Measurements from ENCODE around the gene C1orf87.

Gene C1orf87

DNA sequence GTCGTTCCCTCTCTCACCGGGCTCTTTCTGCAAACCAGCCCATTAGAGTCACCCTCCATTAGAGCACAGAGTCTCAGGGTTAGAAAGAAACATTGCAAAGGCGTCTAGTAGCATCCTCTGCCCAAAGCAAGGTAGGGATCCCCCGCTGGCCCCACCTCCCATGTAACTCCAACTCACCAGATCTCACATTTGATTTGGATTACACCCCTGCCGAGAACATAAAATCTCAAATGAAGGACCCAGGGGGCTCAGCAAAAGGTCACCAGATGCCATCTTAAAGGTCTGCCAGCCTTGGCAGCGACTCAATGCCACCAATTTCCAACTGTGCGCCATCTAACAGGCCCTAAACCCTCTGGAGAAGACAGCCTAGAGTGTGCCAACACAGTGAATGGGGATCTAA lies 14.1 kb downstream of the C1orf87 start:
- no peak for ATAC-seq

DNA sequence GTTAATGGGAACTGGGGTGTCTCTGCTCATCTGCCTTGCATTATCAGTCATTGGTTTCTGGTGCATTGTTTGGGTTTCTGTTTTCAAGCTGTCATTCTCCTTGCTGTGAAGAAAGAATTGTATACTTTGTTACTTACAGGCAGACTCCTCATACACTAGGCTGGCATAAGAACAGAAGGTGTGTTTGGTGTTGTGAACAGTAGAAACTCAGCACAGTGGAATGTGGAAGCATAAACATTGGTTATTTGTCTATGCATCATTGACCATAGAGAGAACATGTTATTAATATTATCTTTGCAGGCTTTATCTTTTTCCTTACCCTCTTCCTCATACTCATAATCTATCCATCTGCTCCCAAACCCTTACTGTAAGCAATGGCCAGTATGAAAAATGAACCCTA lies 18.2 kb downstream of the C1orf87 start:
- no peak for ATAC-seq

DNA sequence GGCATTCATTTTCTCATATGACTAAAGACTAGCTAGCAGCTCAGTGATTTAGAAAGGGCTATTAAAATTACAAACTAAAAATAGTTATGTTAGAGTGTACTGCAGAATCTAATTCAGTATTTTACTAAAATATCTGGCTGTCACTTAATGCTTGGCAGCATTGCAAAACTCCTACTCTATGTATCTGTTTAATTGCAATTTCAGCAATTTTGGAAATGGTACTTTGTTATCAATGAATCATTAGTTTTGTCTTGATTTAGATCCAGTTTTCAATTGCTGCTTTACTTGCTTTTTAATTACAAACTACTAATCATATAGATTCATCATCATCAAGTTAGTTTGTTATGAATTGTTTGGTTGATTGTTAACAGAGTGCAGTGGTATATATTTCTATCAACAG lies 19.2 kb downstream of the C1orf87 start:
- no peak for ATAC-seq

DNA sequence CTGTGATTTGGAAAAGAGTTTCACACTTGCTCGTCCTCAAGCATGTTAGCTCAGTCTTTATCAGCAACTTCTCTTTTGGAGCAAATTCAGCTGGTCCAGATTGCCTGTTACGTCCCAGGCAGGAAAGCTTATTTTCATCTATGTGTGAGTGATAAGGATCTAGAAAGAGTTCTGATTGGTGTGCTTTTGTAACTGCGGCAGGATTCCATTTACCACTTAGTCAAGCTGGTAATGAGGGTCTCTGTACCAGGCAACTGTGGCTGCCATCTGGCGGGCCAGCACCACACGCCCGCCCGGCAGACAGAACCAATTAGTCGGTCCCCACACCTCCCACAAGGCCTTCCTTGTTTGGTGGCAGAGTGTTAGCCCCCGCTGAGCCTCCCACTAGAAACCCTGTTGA lies 21.0 kb downstream of the C1orf87 start:
- ATAC-seq, result no peak

DNA sequence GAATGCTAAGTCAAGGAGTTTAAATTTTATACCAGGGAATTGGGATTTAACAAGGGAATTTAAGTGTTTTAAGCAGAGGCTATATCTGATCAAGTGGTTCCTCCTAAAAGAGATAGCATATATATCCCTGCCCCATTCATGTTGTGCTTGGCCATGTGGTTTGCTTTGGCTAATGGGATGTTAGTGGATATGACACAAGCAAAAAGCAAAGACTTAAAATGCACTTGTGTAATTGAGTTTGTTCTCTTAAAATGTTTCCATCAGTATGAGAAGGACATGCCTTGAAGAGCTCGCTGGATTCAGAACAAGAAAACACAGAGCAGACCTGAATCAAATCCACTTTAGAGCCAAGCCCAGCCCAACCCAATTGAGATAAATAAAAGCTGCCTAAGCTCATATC lies 22.4 kb downstream of the C1orf87 start:
- ATAC-seq, result no peak

DNA sequence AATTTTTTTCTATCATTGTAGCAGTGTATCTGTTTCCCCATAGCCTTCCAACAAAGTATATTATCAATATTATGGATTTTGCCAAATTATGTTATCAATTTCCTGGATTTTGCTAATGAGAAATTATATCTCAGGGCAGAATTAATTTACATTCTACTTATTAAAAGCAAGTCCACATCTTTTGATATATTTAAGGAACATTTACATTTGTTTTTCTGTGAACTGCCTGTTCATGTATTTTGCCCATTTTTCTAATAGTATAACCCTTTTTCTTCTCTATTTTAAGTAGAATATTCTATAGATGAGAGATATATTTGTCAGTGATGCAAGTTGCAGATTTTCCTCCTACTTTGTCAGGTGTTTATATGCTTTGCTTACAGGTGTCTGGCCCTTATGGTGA lies 24.4 kb downstream of the C1orf87 start:
- no peak for ATAC-seq

DNA sequence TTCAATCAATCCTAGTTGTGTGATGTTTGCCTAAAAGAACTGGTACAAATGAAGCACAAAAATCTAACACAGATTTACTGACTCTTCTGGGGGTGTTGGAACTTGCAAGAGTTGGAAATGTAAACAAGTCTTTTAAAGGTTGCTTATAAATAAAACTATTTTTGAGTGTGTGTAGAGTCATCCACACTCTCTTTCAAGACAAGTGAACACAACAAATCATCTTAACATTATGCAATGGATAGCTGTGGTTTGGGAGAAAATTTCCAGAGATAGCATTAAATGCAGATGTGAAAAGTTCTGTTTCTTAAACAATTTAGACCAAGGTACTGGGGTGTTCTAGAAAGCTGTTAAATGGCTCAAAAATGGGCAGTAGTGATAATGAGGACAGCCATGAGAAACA lies 28.7 kb downstream of the C1orf87 start:
- ATAC-seq, result no peak

DNA sequence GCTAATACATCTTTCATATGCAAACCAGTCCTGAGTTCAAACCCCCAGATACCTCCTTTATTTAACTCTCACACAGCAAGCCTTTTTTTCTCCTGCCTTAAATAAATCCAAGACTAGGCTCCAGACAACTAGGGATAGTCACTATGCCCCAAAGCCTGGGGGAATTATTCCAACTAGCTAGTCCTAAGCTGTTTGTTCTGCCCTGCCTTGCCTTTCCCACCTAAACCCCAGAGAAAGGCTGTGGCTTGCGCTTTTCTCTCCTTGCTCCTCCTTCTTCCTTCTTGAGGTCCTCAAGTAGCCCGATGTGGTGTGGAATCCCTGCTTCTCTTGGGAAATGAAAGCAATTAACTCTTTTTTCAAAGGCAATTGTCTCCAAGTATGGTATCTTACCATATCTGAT lies 31.8 kb downstream of the C1orf87 start:
- no peak for ATAC-seq

DNA sequence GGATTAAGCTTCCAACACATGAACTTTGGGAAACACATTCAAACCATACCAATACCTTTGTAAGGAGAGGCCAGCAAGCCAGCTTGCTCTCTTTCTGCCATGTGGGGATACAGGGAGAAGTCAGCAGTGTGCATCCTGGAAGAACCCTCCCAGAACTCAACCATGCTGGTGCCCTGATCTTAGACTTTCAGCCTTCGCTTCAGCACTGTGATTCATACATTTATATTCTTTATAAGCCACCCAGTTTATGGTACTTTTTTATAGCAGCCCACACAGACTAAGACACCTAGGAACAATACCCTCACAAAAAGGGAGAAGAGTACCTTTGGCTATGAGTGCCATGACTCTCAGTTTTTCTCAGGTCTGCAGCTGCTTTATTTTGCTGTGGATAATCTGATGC lies 35.9 kb downstream of the C1orf87 start:
- ATAC-seq, result no peak

DNA sequence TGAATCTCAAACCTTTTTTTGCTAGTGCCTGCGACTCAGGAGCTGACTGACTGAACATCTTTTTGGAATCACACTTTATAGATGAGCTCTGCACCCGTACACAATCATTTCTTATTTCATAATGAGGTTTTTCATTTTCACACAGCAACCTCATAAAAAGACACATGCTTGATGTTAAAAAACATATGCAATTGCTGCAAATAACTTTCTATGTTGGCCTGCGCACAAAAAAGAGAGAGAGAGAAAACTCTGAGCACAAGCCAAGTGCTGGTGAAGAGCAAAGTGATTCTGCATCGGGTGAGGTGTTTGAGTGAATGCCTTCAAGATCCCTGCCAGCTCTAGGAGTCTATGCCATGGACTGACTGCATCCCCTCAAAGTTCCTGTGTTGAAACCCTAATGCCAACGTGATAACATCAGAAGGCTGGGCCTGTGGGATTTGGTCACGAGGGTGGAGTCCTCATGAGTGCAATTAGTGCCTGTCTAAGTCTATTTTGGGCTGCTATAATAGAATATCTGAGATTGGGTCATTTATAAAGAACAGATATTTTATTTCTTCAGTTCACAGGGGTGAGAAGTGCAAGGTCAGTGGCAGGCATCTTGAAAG lies 36.6 kb downstream of the C1orf87 start:
- no peak for ATAC-seq

DNA sequence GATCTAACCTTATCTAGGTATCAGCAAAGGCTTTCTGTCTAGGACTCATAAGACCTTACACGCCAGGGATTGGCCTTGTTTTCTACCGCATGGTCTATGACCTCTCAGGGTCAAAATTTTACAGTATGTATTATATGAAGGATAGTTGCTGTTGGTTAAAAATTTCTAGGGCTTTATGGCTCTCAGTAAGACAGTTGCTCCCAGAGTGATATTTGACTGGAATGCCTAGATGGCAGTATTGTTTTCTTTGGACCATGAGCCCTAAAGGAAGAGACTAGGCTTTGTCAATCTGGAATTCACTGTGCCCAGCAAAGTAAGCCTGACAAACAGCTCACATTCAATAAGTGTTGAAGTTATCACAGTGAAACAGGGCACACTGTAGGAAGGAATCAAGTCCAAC lies 37.6 kb downstream of the C1orf87 start:
- ATAC-seq, result no peak

DNA sequence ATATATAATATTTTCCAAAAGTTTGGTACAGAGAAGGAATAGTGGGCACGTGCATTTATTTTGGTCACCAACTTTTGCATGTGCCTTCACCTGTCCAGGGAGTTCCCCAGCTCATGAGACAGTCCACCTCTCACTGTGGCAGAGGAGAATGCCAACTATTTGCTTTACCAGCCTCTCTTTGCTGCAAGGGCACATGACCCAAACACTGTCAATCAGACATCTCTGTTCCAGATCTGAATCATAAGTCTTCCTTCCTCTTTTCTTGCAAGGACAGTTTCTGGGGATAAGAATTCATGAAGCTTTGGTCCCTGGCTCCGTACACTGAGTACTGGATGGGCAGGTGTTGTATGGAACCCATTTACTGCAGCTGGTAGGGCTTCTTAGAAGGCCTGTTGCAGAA lies 38.6 kb downstream of the C1orf87 start:
- ATAC-seq, result no peak

DNA sequence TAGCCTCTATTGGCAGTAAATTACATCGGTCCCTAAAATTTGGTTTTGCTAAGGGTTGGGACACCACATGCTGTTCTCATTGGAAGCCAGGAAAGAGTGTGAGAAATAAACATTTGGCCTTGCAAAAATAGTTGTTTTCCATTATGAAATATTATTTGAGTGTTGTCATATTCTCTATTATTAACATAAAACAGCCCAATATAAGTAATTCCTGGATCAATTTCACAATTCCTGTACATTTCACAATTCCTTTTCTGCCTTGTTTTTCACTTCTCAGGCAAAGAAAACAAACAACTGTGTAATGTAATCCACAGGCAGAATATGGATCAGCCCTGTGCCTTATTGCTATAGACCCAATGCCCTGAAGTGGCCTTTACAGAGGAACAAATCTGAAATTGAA lies 40.5 kb downstream of the C1orf87 start:
- ATAC-seq, result no peak

DNA sequence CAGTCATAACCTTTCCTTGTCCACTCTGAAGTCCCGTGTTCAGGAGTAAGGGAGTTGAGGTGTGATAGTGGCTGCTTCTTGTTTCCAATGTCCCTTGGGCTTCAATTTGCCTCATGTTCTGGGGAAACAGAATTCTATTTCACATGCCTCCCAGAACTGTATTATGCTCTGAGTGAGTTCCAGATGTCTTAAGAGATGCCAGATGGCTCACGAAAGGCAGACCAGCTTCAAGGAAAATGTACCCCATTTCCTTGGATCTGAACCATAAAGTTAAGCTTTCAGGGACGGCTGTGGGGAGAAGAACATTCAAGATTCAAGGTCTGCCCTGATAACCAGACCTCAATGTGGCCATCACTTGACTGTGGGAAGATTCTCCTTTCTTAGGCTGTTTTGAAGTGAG lies 42.4 kb downstream of the C1orf87 start:
- ATAC-seq, result no peak

DNA sequence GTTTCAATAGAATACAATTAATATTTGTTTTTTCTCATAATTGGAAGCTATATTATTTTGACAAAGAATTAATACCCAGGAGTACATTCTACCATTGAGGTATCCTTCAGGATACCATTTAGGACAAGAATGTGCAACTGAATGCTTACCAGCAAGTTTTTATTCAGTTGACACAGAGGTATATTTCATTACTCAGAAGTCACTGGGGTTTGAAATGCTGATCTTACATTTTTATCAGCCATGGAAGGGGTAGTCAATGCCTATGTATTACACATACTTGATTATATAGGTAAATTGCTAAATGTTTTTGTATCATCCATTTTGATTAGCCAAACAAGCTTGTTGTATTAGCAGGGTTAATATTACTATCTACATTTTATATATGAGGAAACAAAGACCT lies 48.0 kb downstream of the C1orf87 start:
- ATAC-seq, result no peak

DNA sequence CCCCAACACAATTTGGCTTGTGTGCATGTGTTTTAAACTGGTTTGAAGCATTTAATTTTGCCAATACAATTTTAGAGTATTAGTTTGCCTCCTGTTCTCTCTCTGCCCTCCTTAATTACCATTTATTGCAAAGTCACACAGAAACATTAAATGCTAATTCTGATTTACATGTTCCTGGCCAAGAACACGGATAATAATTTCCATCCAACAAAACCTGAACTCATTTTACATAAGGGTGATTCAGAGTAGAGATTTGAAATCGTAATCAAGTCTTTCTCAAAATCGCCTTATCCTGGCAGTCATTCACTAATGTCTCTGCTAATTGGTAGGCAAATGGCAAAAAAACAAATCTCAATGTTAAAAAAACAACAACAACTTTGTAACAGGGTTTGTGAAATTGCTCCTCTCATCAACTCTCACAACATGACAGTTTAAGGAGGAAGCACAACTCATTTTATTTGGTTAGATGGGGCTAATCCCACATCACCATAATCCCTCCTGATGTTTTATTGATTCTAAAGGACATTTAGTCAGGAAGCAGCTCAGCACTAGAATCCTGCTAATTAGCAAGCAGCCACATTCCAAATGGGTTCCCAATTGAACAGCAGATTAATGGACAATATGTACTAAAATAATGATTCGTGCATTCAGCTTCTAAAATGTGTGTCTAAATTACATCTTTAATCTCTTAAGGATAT lies 55.9 kb downstream of the C1orf87 start:
- no peak for ATAC-seq

DNA sequence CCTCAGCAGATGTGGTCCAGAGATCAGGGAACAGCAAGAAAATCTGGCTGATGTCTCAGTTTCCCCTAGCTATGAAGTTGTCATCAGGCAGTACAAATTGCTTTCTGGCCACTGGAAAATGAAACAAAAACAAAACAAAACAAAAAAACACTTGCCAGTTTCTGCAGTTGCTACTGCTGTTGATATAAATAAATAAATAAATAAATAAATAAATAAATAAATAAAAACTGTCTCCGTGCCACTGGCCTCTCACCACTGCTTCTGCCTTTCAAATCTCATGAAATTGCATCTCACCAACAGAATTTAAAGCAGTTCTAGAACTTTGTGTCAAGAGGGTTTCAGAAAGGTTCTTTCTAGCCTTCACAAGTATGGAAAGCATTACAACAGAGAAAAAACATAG lies 62.9 kb downstream of the C1orf87 start:
- ATAC-seq, result no peak

DNA sequence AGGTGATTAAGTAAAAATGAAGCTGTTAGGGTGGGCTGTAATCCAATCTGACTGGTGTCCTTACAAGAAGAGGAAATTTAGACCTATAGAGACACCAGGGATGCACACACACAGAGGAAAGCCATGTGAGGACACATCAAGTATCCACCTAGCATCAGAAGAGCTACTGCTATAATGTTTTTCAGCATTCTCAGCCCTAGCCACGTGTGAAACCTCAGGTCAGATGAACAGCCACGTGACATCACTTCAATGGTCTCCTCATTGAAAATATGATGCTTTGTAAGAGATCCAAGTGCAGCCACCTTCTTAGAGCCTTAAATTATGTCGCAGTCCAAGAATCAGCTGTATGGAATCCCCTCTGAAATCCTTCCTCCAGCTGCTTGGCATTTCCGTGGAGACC lies 65.1 kb downstream of the C1orf87 start:
- no peak for ATAC-seq

DNA sequence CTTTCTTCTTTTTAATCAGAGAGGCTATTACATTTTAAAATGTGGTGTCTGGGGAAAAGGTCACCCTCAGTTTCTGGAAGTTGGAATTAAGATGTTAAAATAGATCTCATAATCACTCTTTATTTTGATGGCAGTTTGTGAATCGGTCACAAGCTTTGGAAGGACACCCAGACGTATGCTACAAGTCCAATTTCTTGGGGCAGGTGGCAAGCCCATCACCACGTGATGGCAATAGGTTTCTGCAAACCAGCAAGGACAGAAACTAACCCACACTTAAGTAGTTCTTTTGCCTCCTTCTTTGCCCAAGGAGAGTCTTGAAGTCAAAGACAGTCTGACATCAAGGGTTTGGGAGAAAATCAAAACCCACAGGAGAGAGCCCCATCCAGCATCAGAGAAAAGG lies 72.9 kb downstream of the C1orf87 start:
- ATAC-seq, result no peak

DNA sequence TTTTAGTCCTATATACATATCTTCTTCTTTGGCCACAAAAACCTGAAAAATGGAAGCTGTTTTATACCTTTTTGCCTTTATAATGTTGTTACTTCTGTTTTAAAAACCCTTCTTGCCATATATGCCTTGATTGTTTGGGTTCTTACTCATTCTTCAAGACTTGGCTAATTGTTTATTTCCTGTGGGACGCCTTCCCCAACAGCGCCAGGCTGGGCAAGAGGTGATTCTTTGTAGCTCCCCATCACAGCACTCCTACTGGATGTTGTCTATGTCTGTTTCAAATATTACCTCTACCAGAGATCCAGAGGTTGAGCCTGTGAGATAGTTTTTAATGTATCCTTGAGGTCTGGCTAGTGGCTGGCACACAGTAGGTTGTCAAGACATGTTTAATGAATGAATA lies 73.8 kb downstream of the C1orf87 start:
- ATAC-seq, result no peak

DNA sequence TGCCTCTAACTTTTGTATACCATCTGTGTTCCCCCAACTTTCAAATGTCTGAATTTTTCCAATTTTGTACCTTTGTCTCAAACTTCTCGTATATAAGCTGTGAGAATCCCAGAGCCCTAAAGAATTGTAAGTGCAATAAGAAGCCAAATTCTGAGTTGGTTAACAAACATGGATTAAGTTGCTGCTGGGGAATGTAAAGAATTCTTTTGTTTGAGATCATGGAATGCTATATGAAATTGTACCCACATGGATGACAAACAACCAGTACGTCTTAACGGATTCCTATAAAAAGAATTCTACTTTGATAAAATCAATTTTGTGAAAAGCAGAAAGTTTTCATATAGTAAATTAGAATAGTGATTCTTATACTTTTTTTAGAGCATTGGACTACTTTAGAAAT lies 74.6 kb downstream of the C1orf87 start:
- no peak for ATAC-seq

DNA sequence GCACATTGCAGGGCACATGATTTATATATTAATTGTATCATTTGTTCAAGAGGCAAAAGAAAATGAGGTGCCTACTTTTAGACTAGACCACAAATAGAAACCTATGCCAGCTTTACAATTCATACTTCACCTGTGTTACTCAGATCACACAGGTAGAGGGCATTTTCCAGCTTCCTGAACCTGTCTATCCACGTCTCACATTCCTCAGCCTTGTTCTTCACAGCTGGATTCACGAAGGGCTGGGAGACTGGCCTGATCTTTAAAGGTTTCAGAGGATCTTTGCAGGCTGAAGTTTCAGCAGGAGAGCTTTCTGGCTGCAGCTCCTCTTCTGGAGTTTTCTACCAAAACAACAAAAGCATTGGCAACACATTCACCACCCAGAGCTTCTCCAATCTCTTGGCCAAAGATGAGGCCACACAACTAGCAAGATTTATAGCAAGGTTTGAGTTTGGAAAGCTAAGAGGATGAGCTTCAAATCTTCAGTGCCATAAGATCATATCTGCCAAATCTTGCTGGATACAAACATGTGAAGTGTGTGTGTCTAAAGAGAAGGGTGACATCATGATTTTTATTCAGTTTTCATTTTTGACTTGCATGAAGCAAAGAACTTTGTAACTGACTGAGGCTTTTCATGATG lies 76.0 kb downstream of the C1orf87 start:
- no peak for ATAC-seq

DNA sequence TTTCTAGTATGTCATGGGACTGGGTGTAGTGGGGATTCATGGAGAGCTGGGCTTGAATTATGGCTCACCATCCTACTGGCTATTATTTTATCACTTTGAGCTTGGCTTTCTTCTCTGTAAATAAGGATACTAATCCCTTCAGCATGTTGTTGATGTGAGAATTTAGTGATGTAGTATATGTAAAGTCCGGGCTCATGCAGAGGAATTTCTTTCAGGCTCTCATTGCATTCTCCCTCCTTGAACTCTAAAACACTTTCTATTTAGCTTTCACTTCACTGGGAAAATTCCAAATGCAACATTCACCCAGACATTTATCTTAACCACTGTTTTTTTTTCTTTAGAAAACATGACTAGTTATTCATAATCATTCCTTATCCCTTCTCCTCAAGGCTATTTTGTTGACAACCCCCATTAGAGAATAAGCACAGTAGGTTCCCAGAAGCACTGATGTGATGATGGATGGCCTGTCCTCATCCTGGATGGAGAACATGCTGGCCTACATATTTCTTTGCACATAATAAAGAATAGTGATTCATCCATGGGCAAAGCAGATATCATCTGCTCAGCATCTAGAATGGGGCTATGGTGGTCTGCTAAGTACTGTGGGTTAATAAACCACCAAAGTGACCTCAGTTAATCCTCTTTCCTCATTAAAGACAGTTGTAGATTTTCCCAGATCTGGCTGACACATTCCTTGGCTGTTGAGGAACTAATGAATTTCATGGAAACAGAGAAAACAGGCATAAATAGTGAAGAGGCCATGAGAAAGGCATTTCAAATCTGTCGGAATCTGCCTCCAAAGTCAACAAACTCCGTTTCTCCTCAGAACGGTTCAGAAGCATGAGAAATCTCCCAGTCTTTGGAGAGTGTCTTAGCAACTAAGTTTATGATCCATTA lies 79.0 kb downstream of the C1orf87 start:
- no peak for ATAC-seq
